Keratinocyte (primary cell): ENCODE data around the gene CNTF. TPM values are rescaled to one million over a fixed set of nuclear protein-coding genes. Genes with fewer than 3 reads are reported as not detected.

ENCODE experiments used
- DNase-seq: peaks from one replicate; pipeline ENCODE4 v3.0.0-alpha.2; 2011; ENCODE audit warnings: low read depth, missing footprints, low spot score
- FAIRE-seq: peaks from 2 replicates; lab custom pipeline; 2011; peaks lifted over from hg19 to GRCh38; lab: Jason Lieb, UNC
- H2AFZ ChIP-seq: 2 replicates; pipeline ENCODE4 v1.6.0; 2012; ENCODE audit warnings: low read length, control low read depth, inconsistent platforms; ENCODE audit not compliant: control insufficient read depth
- H3K27ac ChIP-seq: 2 replicates; pipeline ENCODE4 v1.5.1; 2011; ENCODE audit warnings: low read length; ENCODE audit not compliant: control insufficient read depth, insufficient read depth
- H3K27me3 ChIP-seq: 3 replicates; pipeline ENCODE4 v1.6.0; 2011; ENCODE audit warnings: low read length; ENCODE audit not compliant: control insufficient read depth, insufficient read depth; ENCODE audit errors: extremely low read depth
- H3K36me3 ChIP-seq, 2 experiments: 2 replicates in 1 of 2; 3 replicates in 1 of 2; pipeline ENCODE4 v1.5.1; 2011; ENCODE audit warnings: low read length in 2 of 2, mild to moderate bottlenecking in 1 of 2; ENCODE audit not compliant: control insufficient read depth in 2 of 2, insufficient read depth in 2 of 2; ENCODE audit errors: extremely low read depth in 1 of 2
- H3K4me1 ChIP-seq: 3 replicates; pipeline ENCODE4 v1.5.1; 2011; ENCODE audit warnings: low read length; ENCODE audit not compliant: control insufficient read depth, insufficient read depth; ENCODE audit errors: extremely low read depth
- H3K4me2 ChIP-seq: 3 replicates; pipeline ENCODE4 v1.6.0; 2011; ENCODE audit warnings: low read depth, low read length; ENCODE audit not compliant: control insufficient read depth, insufficient read depth; ENCODE audit errors: extremely low read depth
- H3K4me3 ChIP-seq, 3 experiments: fragments of 200-600 bp in 1 of 3; sonication (generic) in 1 of 3; 2 replicates in 2 of 3; 3 replicates in 1 of 3; pipeline ENCODE4 v1.5.1; 2011 to 2016; ENCODE audit warnings: low read length in 3 of 3, mild to moderate bottlenecking in 3 of 3, control low read depth in 2 of 3, inconsistent platforms in 1 of 3, low read depth in 1 of 3, mixed read lengths in 1 of 3, mixed run types in 1 of 3, moderate library complexity in 1 of 3; ENCODE audit not compliant: control insufficient read depth in 2 of 3, insufficient read depth in 2 of 3; ENCODE audit errors: extremely low read depth in 1 of 3
- H3K79me2 ChIP-seq: 2 replicates; pipeline ENCODE4 v1.6.0; 2012; ENCODE audit warnings: low read length; ENCODE audit not compliant: control insufficient read depth, insufficient read depth
- H3K9ac ChIP-seq: 3 replicates; pipeline ENCODE4 v1.6.0; 2011; ENCODE audit warnings: low read length; ENCODE audit not compliant: control insufficient read depth, insufficient read depth; ENCODE audit errors: extremely low read depth
- H3K9me1 ChIP-seq: 3 replicates; pipeline ENCODE4 v1.6.0; 2011; ENCODE audit warnings: low read length; ENCODE audit not compliant: control insufficient read depth, insufficient read depth; ENCODE audit errors: extremely low read depth
- H3K9me3 ChIP-seq: 2 replicates; pipeline ENCODE4 v1.5.1; 2012; ENCODE audit warnings: low read depth, low read length; ENCODE audit not compliant: control insufficient read depth
- H4K20me1 ChIP-seq: 3 replicates; pipeline ENCODE4 v1.6.0; 2011; ENCODE audit warnings: low read length; ENCODE audit not compliant: control insufficient read depth, insufficient read depth; ENCODE audit errors: extremely low read depth
- EZH2 ChIP-seq: IDR thresholded peaks from one replicate; pipeline ENCODE4 v1.6.1; 2012; ENCODE audit warnings: inconsistent platforms, mild to moderate bottlenecking, low read length, moderate library complexity
- dilution Hi-C: fragments of 300-500 bp; cut with MboI; formaldehyde crosslinking; loops from one replicate; pipeline ENCODE4 v1.7.0; 2020; ENCODE audit warnings: low sequenced_read_pairs; ENCODE audit not compliant: extremely low pct_ligation_motif_present
- polyA plus RNA-seq, 5 experiments: library from polyadenylated mRNA; depleted of rRNA in 3 of 5; stranded (reverse) in 3 of 5; stranded (forward) in 1 of 5; unstranded in 1 of 5; fragments of >200 nt; gene quantifications; 1 replicate in 1 of 5; 2 replicates in 3 of 5; 3 replicates in 1 of 5; pipeline versions ENCODE4 v1.2.1 to v1.2.3, GENCODE V29; 2011 to 2012; ENCODE audit warnings: missing spikeins in 2 of 5, low read depth in 1 of 5, low replicate concordance in 1 of 5
- TF ChIP-seq, protein P1 (sequence below), 3 experiments: IDR thresholded peaks in 1 of 3; conservative IDR thresholded peaks in 1 of 3; optimal IDR thresholded peaks in 1 of 3; 2 replicates in 2 of 3; 3 replicates in 1 of 3; pipeline versions ENCODE3 to v1.5.1; 2011; ENCODE audit warnings: low read length in 3 of 3, mild to moderate bottlenecking in 3 of 3, moderate library complexity in 2 of 3, control low read depth in 1 of 3, inconsistent platforms in 1 of 3; ENCODE audit not compliant: insufficient read depth in 2 of 3; ENCODE audit errors: extremely low read depth in 1 of 3

Gene CNTF
- polyA plus RNA-seq, 1 donor (not counting 4 experiments of a cell fraction or from before 2014, with no cell fraction given), result 1.9 TPM

DNA sequence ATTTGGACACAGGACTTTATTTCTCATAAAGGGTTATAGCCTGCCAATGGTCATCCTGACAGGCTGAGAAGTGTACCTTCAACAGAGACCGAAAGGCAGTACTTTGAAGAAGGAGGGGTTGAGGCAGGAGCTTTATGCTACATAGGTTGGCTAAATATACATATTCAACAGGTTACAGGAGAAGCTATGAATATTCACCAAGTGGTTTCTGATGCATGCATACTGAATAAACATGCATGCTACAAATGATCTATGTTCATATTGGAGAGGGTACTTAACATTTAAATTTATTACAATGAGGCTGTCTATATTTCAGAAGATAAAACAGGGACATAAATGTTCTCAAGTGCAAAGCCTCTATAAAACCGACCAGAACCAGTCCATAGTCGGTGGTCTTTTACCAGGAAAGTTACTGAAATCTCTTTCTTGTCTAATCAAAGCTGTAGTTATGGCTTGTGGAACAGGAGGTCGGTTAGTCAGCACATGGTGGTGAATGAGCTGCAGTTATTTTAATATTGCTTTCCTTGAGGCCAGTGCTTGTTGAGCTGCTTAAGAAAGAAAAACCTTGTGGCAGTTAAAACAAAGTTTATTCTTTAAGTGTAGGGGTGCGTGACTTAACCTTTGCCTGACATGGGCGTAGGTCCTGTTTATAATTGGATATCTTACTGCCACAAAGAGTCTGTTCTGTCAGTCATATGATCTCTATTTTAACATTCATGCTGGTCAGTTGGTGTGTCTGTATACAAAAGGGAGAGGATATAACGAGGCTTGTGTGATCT lies 19.5 kb downstream of the CNTF start:
- no peak overlapping the region for H3K9ac ChIP-seq
- no peaks in the 10 kb centered on the region for H3K79me2 ChIP-seq
- no peaks in the 10 kb centered on the region for H3K9me3 ChIP-seq
- no peaks in the 10 kb centered on the region for H3K27me3 ChIP-seq
- H2AFZ ChIP-seq, result no peak overlapping the region
- FAIRE-seq, result no peak
- H3K27ac ChIP-seq, result no peak overlapping the region
- no peaks in the 10 kb centered on the region for H3K4me1 ChIP-seq
- H4K20me1 ChIP-seq, result no peaks in the 10 kb centered on the region
- TF ChIP-seq EZH2, result no peak
- TF ChIP-seq, protein P1, sequence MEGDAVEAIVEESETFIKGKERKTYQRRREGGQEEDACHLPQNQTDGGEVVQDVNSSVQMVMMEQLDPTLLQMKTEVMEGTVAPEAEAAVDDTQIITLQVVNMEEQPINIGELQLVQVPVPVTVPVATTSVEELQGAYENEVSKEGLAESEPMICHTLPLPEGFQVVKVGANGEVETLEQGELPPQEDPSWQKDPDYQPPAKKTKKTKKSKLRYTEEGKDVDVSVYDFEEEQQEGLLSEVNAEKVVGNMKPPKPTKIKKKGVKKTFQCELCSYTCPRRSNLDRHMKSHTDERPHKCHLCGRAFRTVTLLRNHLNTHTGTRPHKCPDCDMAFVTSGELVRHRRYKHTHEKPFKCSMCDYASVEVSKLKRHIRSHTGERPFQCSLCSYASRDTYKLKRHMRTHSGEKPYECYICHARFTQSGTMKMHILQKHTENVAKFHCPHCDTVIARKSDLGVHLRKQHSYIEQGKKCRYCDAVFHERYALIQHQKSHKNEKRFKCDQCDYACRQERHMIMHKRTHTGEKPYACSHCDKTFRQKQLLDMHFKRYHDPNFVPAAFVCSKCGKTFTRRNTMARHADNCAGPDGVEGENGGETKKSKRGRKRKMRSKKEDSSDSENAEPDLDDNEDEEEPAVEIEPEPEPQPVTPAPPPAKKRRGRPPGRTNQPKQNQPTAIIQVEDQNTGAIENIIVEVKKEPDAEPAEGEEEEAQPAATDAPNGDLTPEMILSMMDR (optimal IDR thresholded peaks at IDR 0.05 in 1 of 3, IDR thresholded peaks at IDR 0.05 in 1 of 3, conservative IDR thresholded peaks at IDR 0.05 in 1 of 3; ENCODE audit: extremely low read depth in 1 of 3, insufficient read depth in 2 of 3, low read length in 3 of 3), result no peak
- no peak overlapping the region for H3K4me2 ChIP-seq
- DNase-seq, result no peak
- no peaks in the 10 kb centered on the region for H3K9me1 ChIP-seq
- no peak overlapping the region for H3K4me3 ChIP-seq
- dilution Hi-C loops, result no loop called here
- H3K36me3 ChIP-seq, result no peaks in the 10 kb centered on the region

DNA sequence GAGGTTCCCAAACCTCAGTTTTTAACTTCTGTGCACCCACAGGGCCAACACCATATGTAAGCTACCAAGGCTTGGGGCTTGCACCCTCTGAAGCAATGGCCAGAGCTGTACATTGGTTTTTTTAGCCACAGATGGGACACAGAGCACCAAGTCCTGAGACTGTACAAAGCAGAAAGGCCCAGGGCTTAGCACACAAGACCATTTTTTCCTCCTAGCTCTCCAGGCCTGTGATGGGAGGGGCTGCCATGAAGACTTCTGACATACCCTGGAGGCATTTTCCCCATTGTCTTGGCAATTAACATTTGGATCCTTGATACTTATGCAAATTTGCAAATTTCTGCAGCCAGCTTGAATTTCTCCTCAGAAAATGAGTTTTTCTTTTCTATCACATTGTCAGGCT lies 23.4 kb downstream of the CNTF start:
- TF ChIP-seq EZH2, result no peak
- DNase-seq, result no peak
- dilution Hi-C loops, result no loop called here

More for the DNA sequence above, 23.4 kb downstream of the CNTF start:
- H3K9me1 ChIP-seq, result no peaks in the 10 kb centered on the region
- H3K4me3 ChIP-seq, result no peak overlapping the region
- no peaks in the 10 kb centered on the region for H3K27me3 ChIP-seq
- no peaks in the 10 kb centered on the region for H3K36me3 ChIP-seq
- no peaks in the 10 kb centered on the region for H3K9me3 ChIP-seq
- H3K9ac ChIP-seq, result no peak overlapping the region
- no peaks in the 10 kb centered on the region for H3K79me2 ChIP-seq
- no peak for FAIRE-seq
- H4K20me1 ChIP-seq, result no peaks in the 10 kb centered on the region
- H3K27ac ChIP-seq, result no peak overlapping the region
- no peak overlapping the region for H3K4me2 ChIP-seq
- no peak overlapping the region for H2AFZ ChIP-seq
- no peaks in the 10 kb centered on the region for H3K4me1 ChIP-seq
